ENCODE results near the gene C1QTNF12.

The C1QTNF12 gene

GRCh38 chr1:1199961-1200875 lies 46.3 kb downstream of the C1QTNF12 start:
- Histone ChIP-seq H3K4me3 (ENCODE audit: insufficient read length, low read depth) (no peak overlapping the region), H3K9me3 (ENCODE audit: insufficient read depth, low read length) (no peaks in the 10 kb centered on the region), H3K4me1 (ENCODE audit: insufficient read depth, insufficient read length) (no peaks in the 10 kb centered on the region), H3K27me3 (ENCODE audit: insufficient read depth, insufficient read length) (no peaks in the 10 kb centered on the region), H3K9ac (ENCODE audit: insufficient read length, low read depth) (no peak overlapping the region), H3K36me3 (ENCODE audit: insufficient read depth, insufficient read length, low read length) (no peaks in the 10 kb centered on the region)
- TF ChIP-seq ZNF274 (IDR thresholded peaks at IDR 0.05; ENCODE audit: low read depth, low read length) (no peak), YY1 (IDR thresholded peaks at IDR 0.05; ENCODE audit: insufficient read depth, insufficient read length) (no peak), SUZ12 (IDR thresholded peaks at IDR 0.05; ENCODE audit: extremely low read depth, insufficient read depth, insufficient read length) (no peak)
- DNase-seq (ENCODE audit: low read depth, low spot score) = no peak

GRCh38 chr1:1199141-1199960 lies 47.2 kb downstream of the C1QTNF12 start:
- no peaks in the 10 kb centered on the region for H3K36me3 ChIP-seq (ENCODE audit: insufficient read depth, insufficient read length, low read length)
- H3K9me3 ChIP-seq (ENCODE audit: insufficient read depth, low read length) = 0 out of 2 replicates have a peak, but pooled peaks cover 3% of the 10 kb centered on the region
- no peak for DNase-seq (ENCODE audit: low read depth, low spot score)
- no peak overlapping the region for H3K4me3 ChIP-seq (ENCODE audit: insufficient read length, low read depth)
- no peaks in the 10 kb centered on the region for H3K4me1 ChIP-seq (ENCODE audit: insufficient read depth, insufficient read length)
- no peak for TF ChIP-seq ZNF274 (IDR thresholded peaks at IDR 0.05; ENCODE audit: low read depth, low read length)
- no peak for TF ChIP-seq YY1 (IDR thresholded peaks at IDR 0.05; ENCODE audit: insufficient read depth, insufficient read length)
- no peak for TF ChIP-seq SUZ12 (IDR thresholded peaks at IDR 0.05; ENCODE audit: extremely low read depth, insufficient read depth, insufficient read length)
- no peak overlapping the region for H3K9ac ChIP-seq (ENCODE audit: insufficient read length, low read depth)
- H3K27me3 ChIP-seq (ENCODE audit: insufficient read depth, insufficient read length) = no peaks in the 10 kb centered on the region

DNA sequence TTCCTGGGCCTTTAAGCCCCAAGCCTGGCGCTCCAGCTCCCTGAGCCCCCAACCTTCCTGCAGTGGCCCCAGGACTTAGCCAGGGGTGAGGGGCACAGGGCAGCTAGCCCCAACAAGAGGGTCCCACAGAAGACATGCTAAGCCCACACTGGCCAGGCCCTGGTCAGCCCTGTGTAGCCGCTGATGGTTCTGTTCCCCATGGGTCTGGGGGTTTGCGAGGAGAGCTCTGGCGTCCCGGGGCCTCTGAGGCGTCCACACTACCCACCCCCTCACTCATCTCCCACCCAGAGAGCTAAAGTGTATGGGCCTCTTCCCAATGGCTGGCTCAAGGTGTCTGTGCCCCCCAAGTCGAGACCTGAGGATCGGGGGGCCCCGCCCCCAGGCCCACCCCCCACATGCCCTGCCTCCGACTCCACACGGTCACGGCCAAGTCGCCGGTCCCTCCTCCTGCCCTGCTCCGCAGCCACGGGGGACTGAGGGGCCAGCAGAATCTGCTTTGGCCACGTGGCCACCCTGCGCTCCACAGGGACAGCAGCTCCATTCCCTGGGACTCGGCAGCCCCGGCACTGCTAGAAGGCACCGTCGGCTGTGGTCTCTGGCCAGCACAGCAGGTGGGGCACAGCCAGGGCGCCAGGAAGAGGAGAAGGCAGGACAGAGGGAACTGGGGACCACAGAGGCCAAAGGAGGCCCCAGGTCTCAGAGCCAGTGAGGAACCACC lies 47.9 kb downstream of the C1QTNF12 start:
- TF ChIP-seq ZNF274 (IDR thresholded peaks at IDR 0.05; ENCODE audit: low read depth, low read length) (no peak), SUZ12 (IDR thresholded peaks at IDR 0.05; ENCODE audit: extremely low read depth, insufficient read depth, insufficient read length) (no peak), YY1 (IDR thresholded peaks at IDR 0.05; ENCODE audit: insufficient read depth, insufficient read length) (no peak)
- no peak for DNase-seq (ENCODE audit: low read depth, low spot score)
- 0 out of 2 replicates have a peak, but pooled peaks cover 3% of the 10 kb centered on the region for H3K9me3 ChIP-seq (ENCODE audit: insufficient read depth, low read length)

DNA sequence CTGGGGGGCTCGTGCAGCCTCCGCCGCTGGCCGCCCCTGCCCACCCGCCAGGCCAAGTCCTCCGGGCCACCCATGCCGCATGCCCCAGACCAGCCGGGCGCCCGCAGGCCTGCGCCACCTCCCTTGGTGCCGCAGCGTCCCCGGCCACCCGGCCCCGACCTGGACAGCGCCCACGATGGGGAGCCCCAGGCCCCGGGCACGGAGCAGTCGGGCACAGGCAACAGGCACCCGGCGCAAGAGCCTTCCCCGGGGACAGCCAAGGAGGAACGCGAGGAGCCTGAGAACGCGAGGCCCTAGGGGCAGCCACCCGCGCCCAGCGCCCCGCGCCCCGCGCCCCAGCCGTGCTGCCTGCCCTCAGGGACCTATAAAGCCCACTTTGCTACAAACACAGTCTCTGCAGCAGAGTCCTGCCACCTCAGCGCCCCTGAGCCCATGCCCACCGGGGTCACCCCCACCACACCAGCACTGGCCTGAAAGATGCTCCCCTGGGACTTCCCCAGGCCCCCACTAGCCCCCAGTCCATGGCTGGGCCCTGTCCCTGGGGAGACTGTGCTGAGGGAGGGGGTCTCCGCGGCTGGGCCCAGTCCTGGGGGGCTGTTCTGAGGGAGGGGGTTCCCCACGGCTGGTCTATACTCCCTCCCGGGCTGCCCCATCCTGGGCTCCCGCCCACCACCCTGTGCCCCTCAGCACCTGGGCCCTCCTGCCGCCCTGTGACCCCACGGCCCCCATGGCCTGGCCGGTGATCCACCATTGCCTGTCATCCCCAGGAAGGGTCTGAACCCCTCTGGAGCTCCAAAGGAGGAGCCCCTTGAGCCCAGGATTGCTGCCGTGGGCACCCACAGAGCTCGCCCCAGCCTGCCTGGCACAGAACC lies 48.7 kb downstream of the C1QTNF12 start:
- Histone ChIP-seq H3K9me3 (ENCODE audit: insufficient read depth, low read length) (0 out of 2 replicates have a peak, but pooled peaks cover 3% of the 10 kb centered on the region), H3K4me3 (ENCODE audit: insufficient read length, low read depth) (no peak overlapping the region), H3K4me1 (ENCODE audit: insufficient read depth, insufficient read length) (no peaks in the 10 kb centered on the region), H3K27me3 (ENCODE audit: insufficient read depth, insufficient read length) (no peaks in the 10 kb centered on the region), H3K36me3 (ENCODE audit: insufficient read depth, insufficient read length, low read length) (no peaks in the 10 kb centered on the region), H3K9ac (ENCODE audit: insufficient read length, low read depth) (no peak overlapping the region)
- no peak for DNase-seq (ENCODE audit: low read depth, low spot score)
- no peak for TF ChIP-seq SUZ12 (IDR thresholded peaks at IDR 0.05; ENCODE audit: extremely low read depth, insufficient read depth, insufficient read length)
- TF ChIP-seq YY1 (IDR thresholded peaks at IDR 0.05; ENCODE audit: insufficient read depth, insufficient read length) = no peak
- no peak for TF ChIP-seq ZNF274 (IDR thresholded peaks at IDR 0.05; ENCODE audit: low read depth, low read length)

More for the DNA sequence above, 47.9 kb downstream of the C1QTNF12 start:
- Histone ChIP-seq H3K4me3 (ENCODE audit: insufficient read length, low read depth) (no peak overlapping the region), H3K27me3 (ENCODE audit: insufficient read depth, insufficient read length) (no peaks in the 10 kb centered on the region), H3K36me3 (ENCODE audit: insufficient read depth, insufficient read length, low read length) (no peaks in the 10 kb centered on the region), H3K9ac (ENCODE audit: insufficient read length, low read depth) (no peak overlapping the region), H3K4me1 (ENCODE audit: insufficient read depth, insufficient read length) (no peaks in the 10 kb centered on the region)

DNA sequence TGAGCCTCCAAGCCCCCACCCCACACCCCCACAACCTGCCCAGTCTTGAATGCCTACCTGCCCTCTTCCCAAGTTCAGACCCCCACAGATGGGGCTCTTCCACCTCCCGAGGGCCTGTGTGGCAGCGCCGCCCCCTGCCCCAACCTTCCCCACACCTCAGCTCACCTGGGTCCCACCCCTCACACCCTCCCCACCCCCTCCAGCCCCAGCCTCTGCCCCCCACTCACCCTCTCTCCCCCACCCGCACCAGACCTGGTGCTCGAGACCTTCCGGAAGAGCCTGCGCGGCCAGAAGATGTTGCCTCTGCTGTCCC lies 49.4 kb downstream of the C1QTNF12 start:
- peaks cover 6% of the 10 kb centered on the region; the same call in 1 of the 2 replicates for H3K9me3 ChIP-seq (ENCODE audit: insufficient read depth, low read length)
- no peaks in the 10 kb centered on the region for H3K27me3 ChIP-seq (ENCODE audit: insufficient read depth, insufficient read length)
- no peak overlapping the region for H3K9ac ChIP-seq (ENCODE audit: insufficient read length, low read depth)
- H3K4me3 ChIP-seq (ENCODE audit: insufficient read length, low read depth) = no peak overlapping the region
- no peaks in the 10 kb centered on the region for H3K36me3 ChIP-seq (ENCODE audit: insufficient read depth, insufficient read length, low read length)
- H3K4me1 ChIP-seq (ENCODE audit: insufficient read depth, insufficient read length) = no peaks in the 10 kb centered on the region
- DNase-seq (ENCODE audit: low read depth, low spot score) = no peak
- TF ChIP-seq ZNF274 (IDR thresholded peaks at IDR 0.05; ENCODE audit: low read depth, low read length) = no peak
- TF ChIP-seq YY1 (IDR thresholded peaks at IDR 0.05; ENCODE audit: insufficient read depth, insufficient read length) = no peak
- no peak for TF ChIP-seq SUZ12 (IDR thresholded peaks at IDR 0.05; ENCODE audit: extremely low read depth, insufficient read depth, insufficient read length)
